A673 (cell line): ENCODE data around the gene AKT3.

Source experiments
- EZH2 ChIP-seq: fragments of 200-600 bp; sonication (generic); IDR thresholded peaks from 2 replicates; pipeline ENCODE4 v1.6.1; 2017; ENCODE audit warnings: borderline replicate concordance, low read depth, mild to moderate bottlenecking, mixed read lengths, antibody characterized with exemption, low read length; ENCODE audit not compliant: poor library complexity, severe bottlenecking
- TF ChIP-seq, protein P1 (sequence below): fragments of 300-800, 200-600 bp; sonication (generic); conservative IDR thresholded peaks from 2 replicates; pipeline ENCODE4 v1.5.1; 2017; ENCODE audit warnings: low read depth, mild to moderate bottlenecking, antibody characterized with exemption, low read length, moderate library complexity, mixed read lengths

DNA sequence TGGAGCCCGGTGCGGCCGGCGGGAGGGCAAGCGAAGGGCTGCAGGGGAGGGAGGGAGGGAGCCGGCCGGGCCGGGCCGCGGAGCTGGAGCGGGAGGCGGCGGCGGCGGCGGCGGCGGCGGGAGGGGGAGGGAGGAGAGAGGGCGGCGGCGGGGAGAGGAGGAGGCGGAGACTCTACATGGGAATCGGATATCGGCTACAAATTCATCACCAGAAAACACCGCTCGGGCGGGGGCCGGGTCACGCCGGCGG lies at the start of gene AKT3:
- TF ChIP-seq, protein P1, sequence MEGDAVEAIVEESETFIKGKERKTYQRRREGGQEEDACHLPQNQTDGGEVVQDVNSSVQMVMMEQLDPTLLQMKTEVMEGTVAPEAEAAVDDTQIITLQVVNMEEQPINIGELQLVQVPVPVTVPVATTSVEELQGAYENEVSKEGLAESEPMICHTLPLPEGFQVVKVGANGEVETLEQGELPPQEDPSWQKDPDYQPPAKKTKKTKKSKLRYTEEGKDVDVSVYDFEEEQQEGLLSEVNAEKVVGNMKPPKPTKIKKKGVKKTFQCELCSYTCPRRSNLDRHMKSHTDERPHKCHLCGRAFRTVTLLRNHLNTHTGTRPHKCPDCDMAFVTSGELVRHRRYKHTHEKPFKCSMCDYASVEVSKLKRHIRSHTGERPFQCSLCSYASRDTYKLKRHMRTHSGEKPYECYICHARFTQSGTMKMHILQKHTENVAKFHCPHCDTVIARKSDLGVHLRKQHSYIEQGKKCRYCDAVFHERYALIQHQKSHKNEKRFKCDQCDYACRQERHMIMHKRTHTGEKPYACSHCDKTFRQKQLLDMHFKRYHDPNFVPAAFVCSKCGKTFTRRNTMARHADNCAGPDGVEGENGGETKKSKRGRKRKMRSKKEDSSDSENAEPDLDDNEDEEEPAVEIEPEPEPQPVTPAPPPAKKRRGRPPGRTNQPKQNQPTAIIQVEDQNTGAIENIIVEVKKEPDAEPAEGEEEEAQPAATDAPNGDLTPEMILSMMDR = no peak
- no peak for TF ChIP-seq EZH2
